Neuron (in vitro differentiated cells): ENCODE results near the gene ZNF853.
A peak's percentile ranks its signal among the peaks of the same experiment; 100 is the strongest.

ENCODE experiments used
- H2AFZ ChIP-seq: one replicate; pipeline ENCODE4 v1.6.1; 2013; ENCODE audit warnings: low read depth, mild to moderate bottlenecking, inconsistent platforms, low read length, moderate library complexity
- H3K27me3 ChIP-seq: one replicate; pipeline ENCODE4 v1.6.1; 2013; ENCODE audit warnings: low read length; ENCODE audit not compliant: insufficient read depth
- H3K36me3 ChIP-seq: one replicate; pipeline ENCODE4 v1.6.1; 2013; ENCODE audit warnings: low read length; ENCODE audit not compliant: insufficient read depth
- H3K4me1 ChIP-seq: one replicate; pipeline ENCODE4 v1.6.1; 2013; ENCODE audit warnings: low read length; ENCODE audit not compliant: insufficient read depth
- H3K4me3 ChIP-seq: 2 replicates; pipeline ENCODE4 v1.5.1; 2013; ENCODE audit warnings: mild to moderate bottlenecking, low read length, moderate library complexity
- H3K9me3 ChIP-seq: one replicate; pipeline ENCODE4 v1.6.1; 2013; ENCODE audit warnings: low read length

Gene ZNF853

GRCh38 chr7:6615723-6616555 is 529 bp downstream of the ZNF853 start:
- peak overlapping the region; percentile 61 for H3K4me3 ChIP-seq
- H3K4me1 ChIP-seq: peaks cover 12% of the 10 kb centered on the region
- no peak overlapping the region for H2AFZ ChIP-seq
- H3K9me3 ChIP-seq: no peaks in the 10 kb centered on the region
- H3K36me3 ChIP-seq: peaks cover 14% of the 10 kb centered on the region
- no peaks in the 10 kb centered on the region for H3K27me3 ChIP-seq

- H3K27me3 ChIP-seq: no peaks in the 10 kb centered on the region
- H3K4me3 ChIP-seq: no peak overlapping the region
- H2AFZ ChIP-seq: no peak overlapping the region
- peaks cover 2% of the 10 kb centered on the region for H3K9me3 ChIP-seq
- H3K4me1 ChIP-seq: peaks cover 12% of the 10 kb centered on the region
- H3K36me3 ChIP-seq: peaks cover 25% of the 10 kb centered on the region
These were observed 1.6 kb downstream of the ZNF853 start for GRCh38 chr7:6616854-6617643.

GRCh38 chr7:6618621-6619020 is 3.2 kb downstream of the ZNF853 start:
- Histone ChIP-seq H3K4me3 (no peak overlapping the region), H3K9me3 (peaks cover 2% of the 10 kb centered on the region), H3K27me3 (no peaks in the 10 kb centered on the region), H3K4me1 (peaks cover 12% of the 10 kb centered on the region), H2AFZ (no peak overlapping the region), H3K36me3 (peaks cover 32% of the 10 kb centered on the region)

- H3K27me3 ChIP-seq: no peaks in the 10 kb centered on the region
- H3K4me3 ChIP-seq: no peak overlapping the region
- peaks cover 42% of the 10 kb centered on the region for H3K36me3 ChIP-seq
- H3K4me1 ChIP-seq: peaks cover 6% of the 10 kb centered on the region
- peaks cover 2% of the 10 kb centered on the region for H3K9me3 ChIP-seq
- H2AFZ ChIP-seq: no peak overlapping the region
These were observed 4.6 kb downstream of the ZNF853 start for GRCh38 chr7:6619961-6620360.

GRCh38 chr7:6621195-6622133 is 6.1 kb downstream of the ZNF853 start:
- H2AFZ ChIP-seq: no peak overlapping the region
- H3K27me3 ChIP-seq: no peaks in the 10 kb centered on the region
- H3K4me3 ChIP-seq: no peak overlapping the region
- H3K9me3 ChIP-seq: peaks cover 2% of the 10 kb centered on the region
- peaks cover 44% of the 10 kb centered on the region for H3K36me3 ChIP-seq
- peaks cover under 1% of the 10 kb centered on the region for H3K4me1 ChIP-seq

GRCh38 chr7:6622134-6622710 is 6.8 kb downstream of the ZNF853 start:
- Histone ChIP-seq H3K4me1 (no peaks in the 10 kb centered on the region), H3K9me3 (peaks cover 2% of the 10 kb centered on the region), H2AFZ (no peak overlapping the region), H3K4me3 (no peak overlapping the region), H3K36me3 (peaks cover 43% of the 10 kb centered on the region), H3K27me3 (no peaks in the 10 kb centered on the region)

- H3K9me3 ChIP-seq: peaks cover 2% of the 10 kb centered on the region
- H3K36me3 ChIP-seq: peaks cover 39% of the 10 kb centered on the region
- no peak overlapping the region for H2AFZ ChIP-seq
- no peaks in the 10 kb centered on the region for H3K27me3 ChIP-seq
- H3K4me3 ChIP-seq: no peak overlapping the region
- no peaks in the 10 kb centered on the region for H3K4me1 ChIP-seq
These were observed 8.3 kb downstream of the ZNF853 start for GRCh38 chr7:6623589-6624245.

- H3K9me3 ChIP-seq: peaks cover 2% of the 10 kb centered on the region
- no peak overlapping the region for H2AFZ ChIP-seq
- no peak overlapping the region for H3K4me3 ChIP-seq
- peaks cover 39% of the 10 kb centered on the region for H3K36me3 ChIP-seq
- H3K27me3 ChIP-seq: no peaks in the 10 kb centered on the region
- H3K4me1 ChIP-seq: no peaks in the 10 kb centered on the region
These were observed 8.8 kb downstream of the ZNF853 start for GRCh38 chr7:6624246-6624611.

GRCh38 chr7:6628045-6628444 is 12.6 kb downstream of the ZNF853 start:
- H3K27me3 ChIP-seq: peaks cover 7% of the 10 kb centered on the region
- H3K4me1 ChIP-seq: no peaks in the 10 kb centered on the region
- no peak overlapping the region for H3K4me3 ChIP-seq
- H2AFZ ChIP-seq: no peak overlapping the region
- H3K9me3 ChIP-seq: no peaks in the 10 kb centered on the region
- H3K36me3 ChIP-seq: peaks cover 17% of the 10 kb centered on the region

GRCh38 chr7:6630007-6630849 is 14.8 kb downstream of the ZNF853 start:
- no peaks in the 10 kb centered on the region for H3K9me3 ChIP-seq
- no peaks in the 10 kb centered on the region for H3K4me1 ChIP-seq
- H3K36me3 ChIP-seq: no peaks in the 10 kb centered on the region
- no peak overlapping the region for H2AFZ ChIP-seq
- H3K4me3 ChIP-seq: no peak overlapping the region
- H3K27me3 ChIP-seq: peaks cover 7% of the 10 kb centered on the region

- H3K36me3 ChIP-seq: no peaks in the 10 kb centered on the region
- no peak overlapping the region for H3K4me3 ChIP-seq
- H3K4me1 ChIP-seq: peaks cover 5% of the 10 kb centered on the region
- peaks cover 7% of the 10 kb centered on the region for H3K27me3 ChIP-seq
- H3K9me3 ChIP-seq: no peaks in the 10 kb centered on the region
- H2AFZ ChIP-seq: no peak overlapping the region
These were observed 16.2 kb downstream of the ZNF853 start for GRCh38 chr7:6631605-6632004.
